NCI-H510A (cell line): ENCODE measurements around the gene TRMT1L.
"Not testable (repeated sequence)": the region's sequence is repeated elsewhere in the genome, so short reads cannot be mapped to it uniquely, and the experiment has no call there.

Experiments
- DNase-seq: peaks from one replicate; lab custom pipeline; 2025; lab: John Stamatoyannopoulos, UW

Gene TRMT1L

GRCh38 chr1:185156854-185157598, at the start of gene TRMT1L, which contains the start of gene SWT1:
Gene TRMT1L (minus strand): TSS chr1:185156953. CDS start chr1:185156712, 241 bp downstream.
Gene SWT1 (plus strand): TSS chr1:185157167. CDS start chr1:185160842, 3,675 bp downstream.
- peak; percentile 98 for DNase-seq

- DNase-seq, result no peak
Measured at GRCh38 chr1:185200889-185201288, 44.1 kb upstream of the TRMT1L start.

GRCh38 chr1:185198712-185199111, 42.0 kb upstream of the TRMT1L start:
- not testable (repeated sequence) for DNase-seq

- DNase-seq, result no peak
Measured at GRCh38 chr1:185193756-185194155, 37.0 kb upstream of the TRMT1L start.

GRCh38 chr1:185170291-185170848, 13.6 kb upstream of the TRMT1L start:
- peak; percentile 63 for DNase-seq

GRCh38 chr1:185166106-185166505, 9.4 kb upstream of the TRMT1L start:
- no peak for DNase-seq

- no peak for DNase-seq
Measured at GRCh38 chr1:185162491-185162890, 5.7 kb upstream of the TRMT1L start.

- no peak for DNase-seq
Measured at GRCh38 chr1:185159966-185160365, 3.2 kb upstream of the TRMT1L start.

GRCh38 chr1:185158800-185159199, 2.0 kb upstream of the TRMT1L start:
- DNase-seq, result no peak

GRCh38 chr1:185157599-185158412, 1.1 kb upstream of the TRMT1L start:
- no peak for DNase-seq

- no peak for DNase-seq
Measured at GRCh38 chr1:185156288-185156853, 382 bp downstream of the TRMT1L start.

- no peak for DNase-seq
Measured at GRCh38 chr1:185155600-185156287, 1.0 kb downstream of the TRMT1L start.

GRCh38 chr1:185154912-185155513, 1.7 kb downstream of the TRMT1L start:
- no peak for DNase-seq

- DNase-seq, result no peak
Measured at GRCh38 chr1:185152187-185152767, 4.5 kb downstream of the TRMT1L start.

- DNase-seq, result no peak
Measured at GRCh38 chr1:185151215-185151614, 5.5 kb downstream of the TRMT1L start.

GRCh38 chr1:185144233-185144632, 12.5 kb downstream of the TRMT1L start:
- no peak for DNase-seq

- DNase-seq, result no peak
Measured at GRCh38 chr1:185139246-185139645, 17.5 kb downstream of the TRMT1L start.

GRCh38 chr1:185137896-185138545, 18.7 kb downstream of the TRMT1L start:
- no peak for DNase-seq

- DNase-seq, result no peak
Measured at GRCh38 chr1:185132534-185132933, 24.2 kb downstream of the TRMT1L start.

GRCh38 chr1:185129708-185130107, 27.0 kb downstream of the TRMT1L start:
- DNase-seq, result no peak
